GM19455 (cell line): ENCODE results near the gene DPM3.
"Not testable (repeated sequence)": the region's sequence is repeated elsewhere in the genome, so short reads cannot be mapped to it uniquely, and the experiment has no call there.

Experiments used
- ATAC-seq: cut with Tn5 transposase; IDR thresholded peaks from one replicate; pipeline ENCODE4 v1.9.1; 2021; ENCODE audit not compliant: unreplicated experiment

Gene DPM3

DNA sequence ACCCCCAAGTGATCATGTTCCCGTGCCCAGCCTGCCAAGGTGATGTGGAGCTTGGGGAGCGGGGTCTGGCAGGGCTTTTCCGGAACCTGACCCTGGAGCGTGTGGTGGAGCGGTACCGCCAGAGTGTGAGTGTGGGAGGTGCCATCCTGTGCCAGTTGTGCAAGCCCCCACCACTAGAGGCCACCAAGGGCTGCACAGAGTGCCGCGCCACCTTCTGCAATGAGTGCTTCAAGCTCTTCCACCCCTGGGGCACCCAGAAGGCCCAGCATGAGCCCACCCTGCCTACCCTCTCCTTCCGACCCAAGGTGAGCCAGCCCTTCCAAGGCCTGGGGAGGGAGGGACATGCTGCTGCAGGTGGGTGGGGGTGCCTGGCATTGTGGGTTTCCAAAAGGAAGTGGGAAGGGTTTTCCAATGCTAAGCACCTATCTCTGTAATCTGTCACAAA, 35.6 kb upstream of the DPM3 start:
- ATAC-seq, result no peak

DNA sequence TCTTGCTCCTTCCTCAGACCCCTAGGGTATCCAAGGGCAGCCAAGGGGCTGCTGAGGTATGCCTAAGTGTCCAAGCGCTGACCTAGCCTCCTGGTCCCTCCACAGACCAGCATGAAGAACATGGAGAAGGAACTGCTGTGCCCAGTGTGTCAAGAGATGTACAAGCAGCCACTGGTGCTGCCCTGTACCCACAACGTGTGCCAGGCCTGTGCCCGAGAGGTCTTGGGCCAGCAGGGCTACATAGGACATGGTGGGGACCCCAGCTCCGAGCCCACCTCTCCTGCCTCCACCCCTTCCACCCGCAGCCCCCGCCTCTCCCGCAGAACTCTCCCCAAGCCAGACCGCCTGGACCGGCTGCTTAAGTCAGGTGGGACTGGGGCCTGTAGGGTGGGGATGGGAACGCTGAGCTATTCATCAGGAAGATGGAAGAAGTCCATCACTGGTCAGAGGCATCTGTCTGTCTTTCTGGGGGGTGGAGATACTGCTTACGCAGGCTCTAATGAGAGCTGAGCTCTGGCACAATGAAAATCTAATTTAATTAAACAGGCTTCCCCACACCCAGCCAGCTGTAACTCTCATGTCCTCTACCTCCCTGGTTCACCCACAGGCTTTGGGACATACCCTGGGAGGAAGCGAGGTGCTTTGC, 35.1 kb upstream of the DPM3 start:
- no peak for ATAC-seq

GRCh38 chr1:155174324-155175280, 34.3 kb upstream of the DPM3 start:
- ATAC-seq, result no peak

GRCh38 chr1:155173478-155174323, 33.4 kb upstream of the DPM3 start, which contains the start of gene TRIM46:
TRIM46 (plus strand) TSS chr1:155173849; CDS start chr1:155173967, 118 bp downstream.
- no peak for ATAC-seq

GRCh38 chr1:155172732-155173477, 32.6 kb upstream of the DPM3 start, which contains the start of gene KRTCAP2:
KRTCAP2 (minus strand) TSS chr1:155173304; CDS start chr1:155173224, 80 bp downstream.
- peak; percentile 63 for ATAC-seq

GRCh38 chr1:155171836-155172731, 31.8 kb upstream of the DPM3 start:
- peak; percentile 10 for ATAC-seq

- no peak for ATAC-seq
Measured at GRCh38 chr1:155170806-155171205, 30.5 kb upstream of the DPM3 start.

GRCh38 chr1:155170101-155170785, 29.9 kb upstream of the DPM3 start:
- ATAC-seq, result no peak

- no peak for ATAC-seq
Measured at GRCh38 chr1:155169541-155169940, 29.2 kb upstream of the DPM3 start.

DNA sequence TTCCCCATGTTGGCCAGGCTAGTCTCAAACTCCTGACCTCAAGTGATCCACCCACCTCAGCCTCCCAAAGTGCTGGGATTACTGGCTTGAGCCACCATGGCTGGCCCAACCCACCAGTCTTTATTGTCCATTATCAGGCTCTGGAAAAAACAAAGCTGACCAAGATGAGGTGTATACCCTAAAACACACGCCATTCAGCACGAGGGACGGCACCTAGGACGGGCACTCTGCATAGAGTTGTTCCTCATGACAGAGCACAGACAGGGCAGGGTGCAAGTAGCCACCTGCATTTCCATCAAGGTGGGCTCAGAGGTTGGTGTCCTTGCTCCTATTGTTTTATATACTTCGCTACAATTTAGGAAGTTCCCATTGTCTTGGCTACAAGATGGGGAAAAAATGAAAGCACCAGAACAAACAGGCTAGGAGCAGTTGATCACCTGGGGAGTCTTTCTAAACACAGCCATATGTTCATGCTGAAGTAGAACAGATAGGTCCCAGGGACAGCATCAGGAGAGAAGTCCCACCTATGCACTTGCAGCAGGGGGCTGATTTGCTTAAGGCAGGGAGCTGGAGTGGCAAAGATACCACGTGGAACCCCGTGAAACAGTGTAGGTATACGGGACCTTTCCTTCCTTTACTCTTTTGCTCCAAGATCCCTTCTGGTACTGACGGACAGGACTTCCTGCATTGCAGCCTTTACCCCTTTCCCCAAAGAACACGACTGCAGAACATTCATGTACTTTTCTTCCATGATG, 28.3 kb upstream of the DPM3 start:
- ATAC-seq, result no peak

DNA sequence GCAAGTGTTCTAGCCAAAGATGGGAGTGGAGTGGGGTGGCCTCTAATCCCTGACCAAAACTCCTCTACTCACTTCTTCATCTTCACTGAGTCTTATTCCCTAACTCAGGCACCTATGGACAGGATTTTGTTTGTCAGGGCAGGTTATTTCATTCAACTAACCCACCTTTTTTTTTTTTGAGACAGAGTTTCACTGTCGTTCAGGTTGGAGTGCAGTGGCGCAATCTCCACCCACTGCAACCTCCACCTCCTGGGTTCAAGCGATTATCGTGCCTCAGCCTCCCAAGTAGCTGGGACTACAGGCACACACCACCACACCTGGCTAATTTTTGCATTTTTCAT, 27.7 kb upstream of the DPM3 start:
- not testable (repeated sequence) for ATAC-seq

- ATAC-seq, result no peak
Measured at GRCh38 chr1:155167166-155168104, 27.1 kb upstream of the DPM3 start.

GRCh38 chr1:155166471-155167165, 26.3 kb upstream of the DPM3 start:
- no peak for ATAC-seq

- no peak for ATAC-seq
Measured at GRCh38 chr1:155166051-155166470, 25.7 kb upstream of the DPM3 start.

DNA sequence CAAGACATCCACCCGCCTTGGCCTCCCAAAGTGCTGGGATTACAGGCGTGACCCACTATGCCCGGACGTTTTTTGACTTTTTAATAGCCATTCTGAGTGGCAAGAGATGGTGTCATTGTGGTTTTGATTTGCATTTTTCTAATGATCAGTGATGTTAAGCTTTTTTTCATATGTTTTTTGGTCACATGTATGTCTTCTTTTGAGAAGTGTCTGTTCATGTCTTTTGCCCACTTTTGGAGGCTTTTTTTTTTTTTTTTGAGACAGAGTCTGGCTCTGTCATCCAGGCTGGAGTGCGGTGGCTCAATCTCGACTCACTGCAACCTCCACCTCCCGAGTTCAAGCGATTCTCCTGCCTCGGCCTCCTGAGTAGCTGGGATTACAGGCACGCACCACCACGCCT, 24.3 kb upstream of the DPM3 start:
- not testable (repeated sequence) for ATAC-seq

DNA sequence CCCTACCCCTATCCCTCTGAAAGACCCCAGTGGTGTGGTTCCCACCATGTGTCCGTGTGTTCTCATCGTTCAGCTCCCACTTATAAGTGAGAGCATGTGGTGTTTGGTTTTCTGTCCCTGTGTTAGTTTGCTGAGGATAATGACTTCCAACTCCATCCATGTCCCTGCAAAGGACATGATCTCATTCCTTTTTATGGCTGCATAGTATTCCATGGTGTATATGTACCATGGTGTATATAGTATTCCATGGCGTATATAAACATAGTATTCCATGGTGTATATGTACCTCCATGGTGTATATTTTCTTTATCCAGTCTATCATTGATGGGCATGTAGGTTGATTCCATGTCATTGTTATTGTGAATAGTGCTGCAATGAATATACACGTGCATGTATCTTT, 23.5 kb upstream of the DPM3 start:
- not testable (repeated sequence) for ATAC-seq
